CD14-positive monocyte (primary cell): ENCODE measurements around the gene TMTC3. TPM values are rescaled to one million over a fixed set of nuclear protein-coding genes. Genes with fewer than 3 reads are reported as not detected.

Experiments used
- DNase-seq, 3 donors: peaks; one replicate each; pipeline ENCODE4 v3.0.0-alpha.2; 2011 to 2022
- H2AFZ ChIP-seq: 2 replicates; pipeline ENCODE4 v1.6.0; 2012; ENCODE audit warnings: mild to moderate bottlenecking, low read depth, low read length, inconsistent platforms; ENCODE audit not compliant: insufficient read depth, poor library complexity, severe bottlenecking
- H3K27ac ChIP-seq, 2 donors: 1 replicate in 1 of 2; 2 replicates in 1 of 2; pipeline ENCODE4 v1.5.1; 2012 to 2013; ENCODE audit warnings: low read length in 2 of 2, control low read depth in 1 of 2, inconsistent platforms in 1 of 2, low read depth in 1 of 2, mild to moderate bottlenecking in 1 of 2
- H3K27me3 ChIP-seq, 2 donors: one replicate each; pipeline versions ENCODE4 v1.6.0 to v1.6.1; 2011 to 2013; ENCODE audit warnings: low read length in 2 of 2; ENCODE audit not compliant: control insufficient read depth in 2 of 2, insufficient read depth in 2 of 2
- H3K36me3 ChIP-seq, 2 donors: replicated peaks in 1 of 2; 1 replicate in 1 of 2; 2 replicates in 1 of 2; pipeline versions ENCODE4 v1.5.1 to v1.6.1; 2012 to 2013; ENCODE audit warnings: low read length in 2 of 2, control low read depth in 1 of 2, inconsistent platforms in 1 of 2, mild to moderate bottlenecking in 1 of 2; ENCODE audit not compliant: insufficient read depth in 2 of 2, control insufficient read depth in 1 of 2
- H3K4me1 ChIP-seq, 2 donors: 1 replicate in 1 of 2; 2 replicates in 1 of 2; pipeline versions ENCODE4 v1.5.1 to v1.6.1; 2012 to 2013; ENCODE audit warnings: low read length in 2 of 2, control low read depth in 1 of 2, inconsistent platforms in 1 of 2, mild to moderate bottlenecking in 1 of 2, moderate library complexity in 1 of 2; ENCODE audit not compliant: insufficient read depth in 2 of 2, control insufficient read depth in 1 of 2
- H3K4me2 ChIP-seq: replicated peaks from 2 replicates; pipeline ENCODE3; 2012; ENCODE audit warnings: low read length, moderate library complexity, mild to moderate bottlenecking; ENCODE audit not compliant: poor library complexity, severe bottlenecking; ENCODE audit errors: extremely low read depth
- H3K4me3 ChIP-seq, 3 experiments: fragments of 200-600 bp in 1 of 3; sonication (generic) in 1 of 3; replicated peaks in 1 of 3; 1 replicate in 2 of 3; 2 replicates in 1 of 3; pipeline ENCODE4 v1.5.1; 2011 to 2013; ENCODE audit warnings: low read length in 3 of 3, mild to moderate bottlenecking in 3 of 3, control low read depth in 2 of 3, low read depth in 2 of 3, inconsistent platforms in 1 of 3, moderate library complexity in 1 of 3
- H3K79me2 ChIP-seq: 2 replicates; pipeline ENCODE4 v1.6.0; 2012; ENCODE audit warnings: mild to moderate bottlenecking, control low read depth, inconsistent platforms, low read length, moderate library complexity; ENCODE audit not compliant: insufficient read depth
- H3K9ac ChIP-seq: 2 replicates; pipeline ENCODE4 v1.6.0; 2017; ENCODE audit warnings: low read length, mild to moderate bottlenecking; ENCODE audit not compliant: insufficient read depth, poor library complexity, severe bottlenecking
- H3K9me3 ChIP-seq, 2 donors: replicated peaks in 1 of 2; 1 replicate in 1 of 2; 2 replicates in 1 of 2; pipeline versions ENCODE4 v1.5.1 to v1.6.1; 2012 to 2013; ENCODE audit warnings: low read length in 2 of 2, control low read depth in 1 of 2; ENCODE audit not compliant: control insufficient read depth in 1 of 2, insufficient read depth in 1 of 2
- H4K20me1 ChIP-seq: 2 replicates; pipeline ENCODE4 v1.6.0; 2012; ENCODE audit warnings: mild to moderate bottlenecking, low read length, control low read depth, moderate library complexity; ENCODE audit not compliant: insufficient read depth
- H3K27ac Mint-ChIP-seq, 7 donors: one replicate each; pipeline ENCODE4 v1.8.0; 2020; ENCODE audit warnings: mild to moderate bottlenecking in 7 of 7, mixed read lengths in 7 of 7, moderate library complexity in 6 of 7, inconsistent platforms in 2 of 7
- H3K27me3 Mint-ChIP-seq, 3 donors: one replicate each; pipeline ENCODE4 v1.8.0; 2021 to 2022; ENCODE audit warnings: low read depth in 3 of 3, mild to moderate bottlenecking in 3 of 3, mixed read lengths in 3 of 3, moderate library complexity in 3 of 3, inconsistent platforms in 1 of 3
- H3K36me3 Mint-ChIP-seq, 2 donors: one replicate each; pipeline ENCODE4 v1.8.0; 2020; ENCODE audit warnings: mixed read lengths in 2 of 2, inconsistent platforms in 1 of 2, mild to moderate bottlenecking in 1 of 2
- H3K4me1 Mint-ChIP-seq: one replicate; pipeline ENCODE4 v1.8.0; 2020; ENCODE audit warnings: mild to moderate bottlenecking, mixed read lengths
- H3K4me3 Mint-ChIP-seq, 2 donors: one replicate each; pipeline ENCODE4 v1.8.0; 2020; ENCODE audit warnings: mild to moderate bottlenecking in 2 of 2, mixed read lengths in 2 of 2, moderate library complexity in 1 of 2
- H3K9me3 Mint-ChIP-seq, 7 donors: one replicate each; pipeline ENCODE4 v1.8.0; 2020 to 2022; ENCODE audit warnings: mixed read lengths in 7 of 7, mild to moderate bottlenecking in 6 of 7, moderate library complexity in 6 of 7, inconsistent platforms in 2 of 7
- WGBS: methylation state at CpG from one replicate; pipeline ENCODE4 v1.1.5; 2013; ENCODE audit warnings: missing lambda C conversion rate; ENCODE audit not compliant: insufficient coverage; 5-methylcytosine and 5-hydroxymethylcytosine counted together
- intact Hi-C, 2 donors: fragments of 100-400 bp; cut with micrococcal nuclease; formaldehyde crosslinking; loops; one replicate each; pipeline versions ENCODE4 v1.15.0 to v1.15.1; 2023
- polyA plus RNA-seq, 3 donors: library from polyadenylated mRNA; depleted of rRNA in 1 of 3; unstranded in 2 of 3; stranded (reverse) in 1 of 3; fragments of 300-500 nt in 2 of 3; fragments of >200 nt in 1 of 3; fragmentation: Illumina TruSeq in 2 of 3; gene quantifications; 1 replicate in 2 of 3; 2 replicates in 1 of 3; pipeline ENCODE4 v1.2.3, GENCODE V29; 2012 to 2021
- TF ChIP-seq, protein P1 (sequence below): fragments of 200-600 bp; IDR thresholded peaks from one replicate; pipeline ENCODE4 v1.8.0; 2022; ENCODE audit warnings: antibody characterized with exemption, mild to moderate bottlenecking

TMTC3 gene
- polyA plus RNA-seq, 3 donors: 1.1 to 2.2 (median 1.2) TPM

DNA sequence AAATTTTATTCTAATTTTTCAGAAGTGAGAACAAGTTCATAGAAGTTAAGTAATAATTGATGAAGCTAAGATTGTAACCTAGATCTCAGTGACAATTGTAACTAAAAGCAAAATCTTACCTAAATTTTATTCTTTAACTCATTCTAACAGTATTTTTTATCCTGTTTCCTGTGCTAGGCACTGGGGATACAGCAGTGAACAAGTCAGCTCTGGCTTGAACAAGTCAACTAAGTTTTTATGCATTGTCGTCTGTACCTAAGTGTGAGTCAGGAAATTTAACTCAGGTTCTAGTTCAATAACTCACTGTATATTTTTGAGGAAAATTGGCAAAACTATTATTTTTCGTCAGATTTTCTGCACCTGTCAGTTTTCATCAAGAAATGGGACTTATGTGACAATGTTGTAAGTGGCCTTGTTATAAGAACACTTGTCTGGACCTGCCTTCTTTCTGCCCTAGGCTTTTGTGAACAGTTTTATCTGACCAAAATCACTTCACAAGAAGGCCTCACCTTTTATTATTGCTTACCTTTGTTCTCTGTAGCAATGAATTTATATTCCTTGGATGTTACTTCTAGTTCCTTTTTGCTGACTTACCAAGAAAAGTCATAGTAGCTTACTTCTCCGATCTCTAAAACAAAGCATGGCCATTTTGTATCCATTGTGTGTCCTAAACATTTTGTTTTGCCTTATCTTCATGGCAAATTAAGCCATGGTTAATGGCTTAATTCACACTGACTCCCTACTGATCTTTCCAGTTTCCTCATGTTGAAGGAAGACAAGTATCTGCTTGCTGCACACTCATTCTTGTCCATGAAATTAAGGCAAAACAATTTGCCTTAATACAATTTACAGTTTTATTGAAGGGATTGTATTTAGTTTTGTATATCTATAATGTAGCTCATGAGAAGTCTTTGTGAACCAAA is 2.7 kb downstream of the TMTC3 start:
- intact Hi-C loops: loop anchor here in 1 of 2 donors (10.0 kb wide), 1 partner anchor 1380 kb away; the partner anchor contains the start of genes GALNT4 and POC1B

More for the DNA sequence above, 2.7 kb downstream of the TMTC3 start:
- Histone ChIP-seq H3K27me3 (no peaks in the 10 kb centered on the region), H4K20me1 (no peaks in the 10 kb centered on the region), H3K4me2 (no peak overlapping the region), H3K79me2 (peaks cover 6% of the 10 kb centered on the region), H3K4me3 (no peak overlapping the region), H3K4me1 (peaks cover 14 to 20% of the 10 kb centered on the region in 2 donors), H2AFZ (no peak overlapping the region), H3K36me3 (peaks cover 0 to under 1% of the 10 kb centered on the region in 2 donors), H3K9ac (no peak overlapping the region), H3K27ac (no peak overlapping the region), H3K9me3 (no peaks in the 10 kb centered on the region)
- H3K9me3 Mint-ChIP-seq: no peaks in the 10 kb centered on the region
- H3K4me3 Mint-ChIP-seq: no peak overlapping the region
- 95% methylated on average over 2 of the region's 3 CpGs for WGBS
- TF ChIP-seq, protein P1, sequence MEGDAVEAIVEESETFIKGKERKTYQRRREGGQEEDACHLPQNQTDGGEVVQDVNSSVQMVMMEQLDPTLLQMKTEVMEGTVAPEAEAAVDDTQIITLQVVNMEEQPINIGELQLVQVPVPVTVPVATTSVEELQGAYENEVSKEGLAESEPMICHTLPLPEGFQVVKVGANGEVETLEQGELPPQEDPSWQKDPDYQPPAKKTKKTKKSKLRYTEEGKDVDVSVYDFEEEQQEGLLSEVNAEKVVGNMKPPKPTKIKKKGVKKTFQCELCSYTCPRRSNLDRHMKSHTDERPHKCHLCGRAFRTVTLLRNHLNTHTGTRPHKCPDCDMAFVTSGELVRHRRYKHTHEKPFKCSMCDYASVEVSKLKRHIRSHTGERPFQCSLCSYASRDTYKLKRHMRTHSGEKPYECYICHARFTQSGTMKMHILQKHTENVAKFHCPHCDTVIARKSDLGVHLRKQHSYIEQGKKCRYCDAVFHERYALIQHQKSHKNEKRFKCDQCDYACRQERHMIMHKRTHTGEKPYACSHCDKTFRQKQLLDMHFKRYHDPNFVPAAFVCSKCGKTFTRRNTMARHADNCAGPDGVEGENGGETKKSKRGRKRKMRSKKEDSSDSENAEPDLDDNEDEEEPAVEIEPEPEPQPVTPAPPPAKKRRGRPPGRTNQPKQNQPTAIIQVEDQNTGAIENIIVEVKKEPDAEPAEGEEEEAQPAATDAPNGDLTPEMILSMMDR: no peak
- H3K36me3 Mint-ChIP-seq: peaks cover 4 to 5% of the 10 kb centered on the region in 2 donors
- peak overlapping the region in 1 of 7 donors; percentile 30 for H3K27ac Mint-ChIP-seq
- peaks cover 18% of the 10 kb centered on the region for H3K4me1 Mint-ChIP-seq
- no peak for DNase-seq
- H3K27me3 Mint-ChIP-seq: no peaks in the 10 kb centered on the region
